ENCODE results near the gene CLMN. TPM values are rescaled to one million over a fixed set of nuclear protein-coding genes. Genes with fewer than 3 reads are reported as not detected.

CLMN gene
- total RNA-seq, 1 experiment from 2014 or later = 111 TPM

- no peaks in the 10 kb centered on the region for H3K9me3 Mint-ChIP-seq (ENCODE audit: low read depth, unreplicated experiment)
- CTCF ChIA-PET = interaction anchor here (0.6 to 1.8 kb wide), 7 partner anchors 10 to 152 kb away, joined by 3 to 5 read pairs (median 4); partner anchors contain the start of gene DICER1
- H3K4me1 Mint-ChIP-seq (ENCODE audit: low read depth, unreplicated experiment) = peaks cover 25% of the 10 kb centered on the region
- no peak for DNase-seq
- H3K36me3 Mint-ChIP-seq (ENCODE audit: insufficient read depth, unreplicated experiment) = peaks cover 34% of the 10 kb centered on the region
- H3K4me3 Mint-ChIP-seq (ENCODE audit: low read depth, unreplicated experiment) = peak overlapping the region; percentile 53
- H3K27me3 Mint-ChIP-seq (ENCODE audit: unreplicated experiment) = no peaks in the 10 kb centered on the region
- BruUV-seq (replicated peaks) = no TSS peak
- TF ChIP-seq, protein P1, sequence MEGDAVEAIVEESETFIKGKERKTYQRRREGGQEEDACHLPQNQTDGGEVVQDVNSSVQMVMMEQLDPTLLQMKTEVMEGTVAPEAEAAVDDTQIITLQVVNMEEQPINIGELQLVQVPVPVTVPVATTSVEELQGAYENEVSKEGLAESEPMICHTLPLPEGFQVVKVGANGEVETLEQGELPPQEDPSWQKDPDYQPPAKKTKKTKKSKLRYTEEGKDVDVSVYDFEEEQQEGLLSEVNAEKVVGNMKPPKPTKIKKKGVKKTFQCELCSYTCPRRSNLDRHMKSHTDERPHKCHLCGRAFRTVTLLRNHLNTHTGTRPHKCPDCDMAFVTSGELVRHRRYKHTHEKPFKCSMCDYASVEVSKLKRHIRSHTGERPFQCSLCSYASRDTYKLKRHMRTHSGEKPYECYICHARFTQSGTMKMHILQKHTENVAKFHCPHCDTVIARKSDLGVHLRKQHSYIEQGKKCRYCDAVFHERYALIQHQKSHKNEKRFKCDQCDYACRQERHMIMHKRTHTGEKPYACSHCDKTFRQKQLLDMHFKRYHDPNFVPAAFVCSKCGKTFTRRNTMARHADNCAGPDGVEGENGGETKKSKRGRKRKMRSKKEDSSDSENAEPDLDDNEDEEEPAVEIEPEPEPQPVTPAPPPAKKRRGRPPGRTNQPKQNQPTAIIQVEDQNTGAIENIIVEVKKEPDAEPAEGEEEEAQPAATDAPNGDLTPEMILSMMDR (IDR thresholded peaks at IDR 0.05; ENCODE audit: unreplicated experiment) = no peak
- peak overlapping the region; percentile 85 for H3K27ac Mint-ChIP-seq (ENCODE audit: unreplicated experiment)
- intact Hi-C loops (cut with micrococcal nuclease; ENCODE audit: unreplicated experiment) = loop anchor here (5.0 kb wide), 1 partner anchor 178 kb away; no protein-coding TSS in a partner anchor
Observed at GRCh38 chr14:95184413-95184790, 135.3 kb downstream of the CLMN start.

DNA sequence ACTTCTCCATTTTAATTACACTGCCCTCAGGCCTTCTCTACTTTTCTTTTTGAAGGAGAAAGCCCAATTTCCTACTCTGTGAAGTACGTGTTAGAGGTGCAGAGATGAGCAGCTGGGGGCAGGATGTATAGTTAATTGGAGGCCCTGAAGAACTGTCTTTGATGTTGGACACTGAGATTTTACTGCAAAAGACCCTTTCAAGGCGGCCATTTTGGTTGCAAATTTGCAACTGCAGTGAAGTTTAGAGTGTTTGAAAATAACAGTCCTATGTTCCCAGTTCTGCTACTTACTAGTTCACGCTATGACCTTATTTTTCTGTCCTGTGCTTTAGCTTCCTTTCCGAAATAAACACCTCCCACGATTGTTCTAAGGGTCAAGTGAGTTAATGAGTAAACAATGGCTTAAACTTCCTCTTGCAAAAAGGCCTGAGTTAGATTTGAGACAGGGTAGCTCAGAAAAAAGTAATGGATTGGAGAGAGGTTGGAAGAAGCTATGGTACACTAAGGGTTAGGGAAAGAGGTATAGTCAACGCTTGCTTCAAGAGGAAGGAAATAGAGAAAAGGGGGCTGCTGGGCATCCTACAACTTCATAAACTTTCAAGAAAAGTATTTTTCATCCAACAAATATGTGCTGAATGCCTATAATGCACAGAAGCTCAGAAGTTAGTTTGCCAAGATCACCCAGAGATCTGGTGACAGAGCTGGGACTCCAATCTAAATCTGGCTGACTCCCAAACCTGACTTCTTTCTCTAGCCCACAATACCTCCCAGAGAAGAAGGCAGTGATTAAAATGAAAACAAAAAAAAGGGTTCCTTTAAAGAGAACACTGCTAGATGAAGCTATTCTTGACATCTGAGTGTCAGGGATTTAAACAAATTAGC, 135.9 kb downstream of the CLMN start:
- no peaks in the 10 kb centered on the region for H3K9me3 Mint-ChIP-seq (ENCODE audit: low read depth, unreplicated experiment)
- DNase-seq = no peak
- CTCF ChIA-PET = interaction anchor here (0.6 to 1.8 kb wide), 7 partner anchors 9 to 152 kb away, joined by 3 to 5 read pairs (median 4); partner anchors contain the start of gene DICER1
- peaks cover 25% of the 10 kb centered on the region for H3K4me1 Mint-ChIP-seq (ENCODE audit: low read depth, unreplicated experiment)
- peaks cover 32% of the 10 kb centered on the region for H3K36me3 Mint-ChIP-seq (ENCODE audit: insufficient read depth, unreplicated experiment)
- intact Hi-C loops (cut with micrococcal nuclease; ENCODE audit: unreplicated experiment) = loop anchor here (5.0 kb wide), 1 partner anchor 179 kb away; no protein-coding TSS in a partner anchor
- BruUV-seq (replicated peaks) = no TSS peak
- peak overlapping the region; percentile 85 for H3K27ac Mint-ChIP-seq (ENCODE audit: unreplicated experiment)
- no peaks in the 10 kb centered on the region for H3K27me3 Mint-ChIP-seq (ENCODE audit: unreplicated experiment)
- peak overlapping the region; percentile 53 for H3K4me3 Mint-ChIP-seq (ENCODE audit: low read depth, unreplicated experiment)
- TF ChIP-seq, protein P1 (IDR thresholded peaks at IDR 0.05; ENCODE audit: unreplicated experiment) = no peak

- Mint-ChIP-seq H3K4me1 (ENCODE audit: low read depth, unreplicated experiment) (peaks cover 25% of the 10 kb centered on the region), H3K36me3 (ENCODE audit: insufficient read depth, unreplicated experiment) (peaks cover 25% of the 10 kb centered on the region), H3K9me3 (ENCODE audit: low read depth, unreplicated experiment) (no peaks in the 10 kb centered on the region), H3K27ac (ENCODE audit: unreplicated experiment) (no peak overlapping the region), H3K27me3 (ENCODE audit: unreplicated experiment) (no peaks in the 10 kb centered on the region), H3K4me3 (ENCODE audit: low read depth, unreplicated experiment) (no peak overlapping the region)
- intact Hi-C loops (cut with micrococcal nuclease; ENCODE audit: unreplicated experiment) = loop anchor here (5.0 kb wide), 1 partner anchor 179 kb away; no protein-coding TSS in a partner anchor
- TF ChIP-seq, protein P1 (IDR thresholded peaks at IDR 0.05; ENCODE audit: unreplicated experiment) = no peak
- BruUV-seq (replicated peaks) = no TSS peak
- DNase-seq = no peak
- CTCF ChIA-PET = interaction anchor here (1.4 to 1.8 kb wide), 3 partner anchors 9 to 66 kb away, joined by 3 to 5 read pairs (median 4); partner anchors contain the start of gene DICER1
Observed at GRCh38 chr14:95183082-95183481, 136.6 kb downstream of the CLMN start.

GRCh38 chr14:95182379-95182778, 137.3 kb downstream of the CLMN start:
- Mint-ChIP-seq H3K4me3 (ENCODE audit: low read depth, unreplicated experiment) (no peak overlapping the region), H3K27me3 (ENCODE audit: unreplicated experiment) (no peaks in the 10 kb centered on the region), H3K4me1 (ENCODE audit: low read depth, unreplicated experiment) (peaks cover 25% of the 10 kb centered on the region), H3K27ac (ENCODE audit: unreplicated experiment) (no peak overlapping the region), H3K36me3 (ENCODE audit: insufficient read depth, unreplicated experiment) (peaks cover 22% of the 10 kb centered on the region), H3K9me3 (ENCODE audit: low read depth, unreplicated experiment) (no peaks in the 10 kb centered on the region)
- intact Hi-C loops (cut with micrococcal nuclease; ENCODE audit: unreplicated experiment) = loop anchor here (5.0 kb wide), 1 partner anchor 180 kb away; no protein-coding TSS in a partner anchor
- TF ChIP-seq, protein P1 (IDR thresholded peaks at IDR 0.05; ENCODE audit: unreplicated experiment) = no peak
- CTCF ChIA-PET = no interaction called here
- no peak for DNase-seq
- no TSS peak for BruUV-seq (replicated peaks)

All from Calu3 (cell line).